ENCODE measurements around the gene PRSS22. TPM values are rescaled to one million over a fixed set of nuclear protein-coding genes. Genes with fewer than 3 reads are reported as not detected.

Gene PRSS22
- total and polyA plus RNA-seq, 2 donors, result 0.42 to 4.1 TPM

Other genes starting within 250 kb of the PRSS22 start
- 18.5 TPM for gene KCTD5, start 175.6 kb downstream of the PRSS22 start, total RNA-seq
- gene KCTD5, start 175.6 kb downstream of the PRSS22 start, polyA plus RNA-seq, result 21.8 TPM
- 0.28 TPM for gene PRSS27, start 137.9 kb downstream of the PRSS22 start, total RNA-seq
- gene PRSS27, start 137.9 kb downstream of the PRSS22 start, polyA plus RNA-seq, result 6.5 TPM
- 42.4 TPM for gene SRRM2, start 105.5 kb downstream of the PRSS22 start, total RNA-seq
- gene SRRM2, start 105.5 kb downstream of the PRSS22 start, polyA plus RNA-seq, result 690 TPM
- gene ELOB, start 80.9 kb downstream of the PRSS22 start, total RNA-seq, result 349 TPM
- 287 TPM for gene ELOB, start 80.9 kb downstream of the PRSS22 start, polyA plus RNA-seq
- 0.05 TPM for gene PRSS33, start 70.6 kb downstream of the PRSS22 start, total RNA-seq
- 0.37 TPM for gene PRSS33, start 70.6 kb downstream of the PRSS22 start, polyA plus RNA-seq
- gene PRSS41, start 59.7 kb downstream of the PRSS22 start, total RNA-seq, result not detected
- gene PRSS41, start 59.7 kb downstream of the PRSS22 start, polyA plus RNA-seq, result not detected
- gene PRSS21, start 40.9 kb downstream of the PRSS22 start, total RNA-seq, result 1.2 TPM
- gene PRSS21, start 40.9 kb downstream of the PRSS22 start, polyA plus RNA-seq, result 0.68 TPM
- gene ZG16B, start 27.9 kb downstream of the PRSS22 start, total RNA-seq, result 0.85 TPM
- 1.2 TPM for gene ZG16B, start 27.9 kb downstream of the PRSS22 start, polyA plus RNA-seq
- gene FLYWCH2, start 25.0 kb upstream of the PRSS22 start, total RNA-seq, result 37.4 TPM
- gene FLYWCH2, start 25.0 kb upstream of the PRSS22 start, polyA plus RNA-seq, result 34.5 TPM
- 9.6 TPM for gene FLYWCH1, start 53.8 kb upstream of the PRSS22 start, total RNA-seq
- gene FLYWCH1, start 53.8 kb upstream of the PRSS22 start, polyA plus RNA-seq, result 34.1 TPM
- 18.2 TPM for gene KREMEN2, start 106.1 kb upstream of the PRSS22 start, total RNA-seq
- gene KREMEN2, start 106.1 kb upstream of the PRSS22 start, polyA plus RNA-seq, result 3.1 TPM
- 11.2 TPM for gene PAQR4, start 111.2 kb upstream of the PRSS22 start, total RNA-seq
- 9.5 TPM for gene PAQR4, start 111.2 kb upstream of the PRSS22 start, polyA plus RNA-seq
- 16.5 TPM for gene PKMYT1, start 122.3 kb upstream of the PRSS22 start, total RNA-seq
- 5.3 TPM for gene PKMYT1, start 122.3 kb upstream of the PRSS22 start, polyA plus RNA-seq
- 0.19 TPM for gene CLDN9, start 154.8 kb upstream of the PRSS22 start, total RNA-seq
- 0.98 TPM for gene CLDN9, start 154.8 kb upstream of the PRSS22 start, polyA plus RNA-seq
- 0.28 TPM for gene CLDN6, start 160.0 kb upstream of the PRSS22 start, total RNA-seq
- 0.48 TPM for gene CLDN6, start 160.0 kb upstream of the PRSS22 start, polyA plus RNA-seq
- 5.1 TPM for gene TNFRSF12A, start 162.2 kb upstream of the PRSS22 start, total RNA-seq
- 46.9 TPM for gene TNFRSF12A, start 162.2 kb upstream of the PRSS22 start, polyA plus RNA-seq
- gene HCFC1R1, start 165.8 kb upstream of the PRSS22 start, total RNA-seq, result 19.0 TPM
- 56.0 TPM for gene HCFC1R1, start 165.8 kb upstream of the PRSS22 start, polyA plus RNA-seq
- gene THOC6, start 165.9 kb upstream of the PRSS22 start, total RNA-seq, result 37.6 TPM
- 36.8 TPM for gene THOC6, start 165.9 kb upstream of the PRSS22 start, polyA plus RNA-seq
- gene BICDL2, start 178.8 kb upstream of the PRSS22 start, total RNA-seq, result 0.38 TPM
- gene BICDL2, start 178.8 kb upstream of the PRSS22 start, polyA plus RNA-seq, result 6.0 TPM
- 0.80 TPM for gene MMP25, start 188.4 kb upstream of the PRSS22 start, total RNA-seq
- 2.9 TPM for gene MMP25, start 188.4 kb upstream of the PRSS22 start, polyA plus RNA-seq
- gene IL32, start 207.5 kb upstream of the PRSS22 start, total RNA-seq, result 175 TPM
- gene IL32, start 207.5 kb upstream of the PRSS22 start, polyA plus RNA-seq, result 343 TPM
- gene ZSCAN10, start 241.1 kb upstream of the PRSS22 start, total RNA-seq, result 0.05 TPM
- gene ZSCAN10, start 241.1 kb upstream of the PRSS22 start, polyA plus RNA-seq, result 0.11 TPM

All from thymus (tissue), 2 donors.